Effector memory CD4-positive, alpha-beta T cell (primary cell): Measurements from ENCODE around the gene ZNF343.
"Not testable (repeated sequence)": the region's sequence is repeated elsewhere in the genome, so short reads cannot be mapped to it uniquely, and the experiment has no call there.

Experiments
- DNase-seq, 3 donors: peaks; one replicate each; pipeline ENCODE4 v3.0.0-alpha.2; 2020
- H3K27ac ChIP-seq: 2 replicates; pipeline ENCODE4 v1.7.0; 2013; ENCODE audit warnings: mild to moderate bottlenecking, low read length, moderate library complexity; ENCODE audit not compliant: insufficient read depth, poor library complexity, severe bottlenecking
- H3K27me3 ChIP-seq: replicated peaks from 2 replicates; pipeline ENCODE4 v1.7.0; 2013; ENCODE audit warnings: mild to moderate bottlenecking, low read length; ENCODE audit not compliant: insufficient read depth, control insufficient read depth, poor library complexity, severe bottlenecking
- H3K36me3 ChIP-seq: 2 replicates; pipeline ENCODE4 v1.7.0; 2013; ENCODE audit warnings: mild to moderate bottlenecking, low read length, moderate library complexity; ENCODE audit not compliant: control insufficient read depth, insufficient read depth
- H3K4me1 ChIP-seq: 2 replicates; pipeline ENCODE4 v1.7.0; 2013; ENCODE audit warnings: low read length, mild to moderate bottlenecking; ENCODE audit not compliant: control insufficient read depth, insufficient read depth, poor library complexity, severe bottlenecking
- H3K4me3 ChIP-seq: 2 replicates; pipeline ENCODE4 v1.7.0; 2013; ENCODE audit warnings: low read length, low read depth, mild to moderate bottlenecking; ENCODE audit not compliant: insufficient read depth, poor library complexity, severe bottlenecking
- H3K9me3 ChIP-seq: 2 replicates; pipeline ENCODE4 v1.7.0; 2013; ENCODE audit warnings: mild to moderate bottlenecking, low read length, moderate library complexity; ENCODE audit not compliant: control insufficient read depth

The ZNF343 gene

GRCh38 chr20:2536560-2536986, 27.9 kb upstream of the ZNF343 start, which contains the start of gene TMC2:
Gene TMC2 (plus strand): TSS chr20:2536573. CDS start chr20:2536622, 49 bp downstream.
- Histone ChIP-seq H3K27ac (no peak within 1 kb of the TSS), H3K36me3 (no peaks in the 10 kb centered on the region), H3K4me1 (no peaks in the 10 kb centered on the region), H3K4me3 (no peak within 1 kb of the TSS), H3K9me3 (no peaks in the 10 kb centered on the region), H3K27me3 (no peaks in the 10 kb centered on the region)
- DNase-seq: no peak

GRCh38 chr20:2535711-2536559, 27.2 kb upstream of the ZNF343 start:
- DNase-seq: no peak
- Histone ChIP-seq H3K4me3 (no peak overlapping the region), H3K9me3 (no peaks in the 10 kb centered on the region), H3K27me3 (no peaks in the 10 kb centered on the region), H3K36me3 (no peaks in the 10 kb centered on the region), H3K27ac (no peak overlapping the region), H3K4me1 (no peaks in the 10 kb centered on the region)

- no peaks in the 10 kb centered on the region for H3K36me3 ChIP-seq
- no peaks in the 10 kb centered on the region for H3K9me3 ChIP-seq
- DNase-seq: no peak
- no peaks in the 10 kb centered on the region for H3K27me3 ChIP-seq
- no peaks in the 10 kb centered on the region for H3K4me1 ChIP-seq
- H3K4me3 ChIP-seq: no peak overlapping the region
- no peak overlapping the region for H3K27ac ChIP-seq
Measured at GRCh38 chr20:2533118-2533517, 24.4 kb upstream of the ZNF343 start.

- no peaks in the 10 kb centered on the region for H3K27me3 ChIP-seq
- peaks cover 15% of the 10 kb centered on the region for H3K4me1 ChIP-seq
- H3K9me3 ChIP-seq: no peaks in the 10 kb centered on the region
- no peak for DNase-seq
- no peaks in the 10 kb centered on the region for H3K36me3 ChIP-seq
- H3K27ac ChIP-seq: no peak overlapping the region
- no peak overlapping the region for H3K4me3 ChIP-seq
Measured at GRCh38 chr20:2528671-2529271, 20.1 kb upstream of the ZNF343 start.

- DNase-seq: no peak
- Histone ChIP-seq H3K36me3 (no peaks in the 10 kb centered on the region), H3K4me3 (no peak overlapping the region), H3K27ac (no peak overlapping the region), H3K9me3 (no peaks in the 10 kb centered on the region), H3K4me1 (peaks cover 15% of the 10 kb centered on the region), H3K27me3 (no peaks in the 10 kb centered on the region)
Measured at GRCh38 chr20:2527762-2528161, 19.0 kb upstream of the ZNF343 start.

GRCh38 chr20:2526218-2526583, 17.5 kb upstream of the ZNF343 start:
- peaks cover 15% of the 10 kb centered on the region for H3K4me1 ChIP-seq
- not testable (repeated sequence) for H3K4me3 ChIP-seq, H3K27ac ChIP-seq, DNase-seq, H3K27me3 ChIP-seq, H3K9me3 ChIP-seq, H3K36me3 ChIP-seq

- DNase-seq: peak in 2 of 3 donors; percentile 14 to 16
- Histone ChIP-seq H3K27ac (peak overlapping the region; percentile 59), H3K4me3 (peak overlapping the region; percentile 94)
Measured at GRCh38 chr20:2524709-2525506, 16.2 kb upstream of the ZNF343 start.

GRCh38 chr20:2523919-2524708, 15.4 kb upstream of the ZNF343 start:
- peak; percentile 77 to 84 (median 77) for DNase-seq
- Histone ChIP-seq H3K27me3 (no peaks in the 10 kb centered on the region), H3K4me3 (peak overlapping the region; percentile 94), H3K27ac (peak overlapping the region; percentile 59), H3K4me1 (peaks cover 15% of the 10 kb centered on the region), H3K9me3 (no peaks in the 10 kb centered on the region), H3K36me3 (no peaks in the 10 kb centered on the region)

More at GRCh38 chr20:2524709-2525506, 16.2 kb upstream of the ZNF343 start:
- peaks cover 15% of the 10 kb centered on the region for H3K4me1 ChIP-seq
- H3K27me3 ChIP-seq: no peaks in the 10 kb centered on the region
- H3K9me3 ChIP-seq: no peaks in the 10 kb centered on the region
- H3K36me3 ChIP-seq: no peaks in the 10 kb centered on the region

- DNase-seq: not testable (repeated sequence)
Measured at GRCh38 chr20:2522826-2523429, 14.2 kb upstream of the ZNF343 start.

More at GRCh38 chr20:2522826-2523429, 14.2 kb upstream of the ZNF343 start:
- peaks cover 15% of the 10 kb centered on the region for H3K4me1 ChIP-seq
- H3K27me3 ChIP-seq, H3K4me3 ChIP-seq, H3K9me3 ChIP-seq, H3K27ac ChIP-seq, H3K36me3 ChIP-seq: not testable (repeated sequence)
